ENCODE data around the gene SPATA4. TPM values are rescaled to one million over a fixed set of nuclear protein-coding genes. Genes with fewer than 3 reads are reported as not detected.

The SPATA4 gene
- polyA plus RNA-seq = under 1 TPM in 1 of 4 donors, not detected in 3; 0.07 TPM
- long read RNA-seq, donor 1 = 0 reads
- long read RNA-seq, donor 2 = 0 reads
- long read RNA-seq, donor 3 = 0 reads
- long read RNA-seq, donor 4 = 0 reads
- long read RNA-seq, donor 5 = 0 reads
- long read RNA-seq, donor 6 = 0 reads
- long read RNA-seq, donor 7, partial matches to known transcripts = 0 of 1 reads
- long read RNA-seq, donor 7, other reads (novel, unspliced or antisense) = 0 of 1 reads
- long read RNA-seq, donor 8, partial matches to known transcripts = 0 of 1 reads
- long read RNA-seq, donor 8, other reads (novel, unspliced or antisense) = 0 of 1 reads
- long read RNA-seq, donor 9 = 0 reads
- long read RNA-seq, donor 10 = 0 reads

DNA sequence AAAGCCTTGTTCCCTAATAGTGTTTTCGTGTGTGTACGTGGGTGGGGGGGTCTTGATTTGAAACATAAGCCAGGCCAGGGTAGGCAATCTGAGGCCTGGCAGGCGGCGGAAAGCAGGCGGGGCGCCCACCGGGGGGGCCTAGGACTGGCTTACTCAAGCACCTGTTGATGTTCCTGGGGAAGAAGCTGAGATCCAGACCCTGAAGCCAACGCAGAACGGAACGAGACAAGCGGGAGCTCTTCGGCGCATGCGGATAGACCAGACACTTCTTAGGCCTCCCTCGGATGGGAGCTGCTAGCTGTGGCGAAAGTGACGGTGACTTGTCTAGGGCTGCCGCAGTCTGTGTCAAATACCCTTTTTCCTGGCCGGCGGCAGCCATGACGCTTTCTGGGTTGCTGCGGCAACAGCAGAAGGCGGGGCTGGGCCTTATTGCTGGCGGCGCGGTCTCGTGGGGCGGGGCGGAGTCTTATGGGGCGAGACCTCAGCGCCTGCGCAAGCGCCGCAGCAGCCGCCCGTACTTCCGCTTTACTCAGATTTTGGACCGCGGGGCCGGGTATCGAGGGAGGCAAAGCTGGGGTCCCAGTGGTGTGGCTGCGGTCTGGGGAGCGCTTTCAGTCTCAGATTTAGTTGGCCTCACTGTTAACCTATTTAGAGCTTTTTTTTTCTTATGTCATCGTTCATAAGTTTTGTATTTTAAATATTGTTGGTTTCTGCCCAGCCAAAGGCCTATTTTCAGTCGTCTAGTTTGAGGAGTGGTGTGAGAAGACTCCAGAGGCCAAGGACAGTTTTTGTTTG lies at the start of gene SPATA4:
Gene SPATA4, minus strand, starts transcription at position 402 of the 795 bp plus-strand sequence. Its CDS starts 23 bp downstream, at position 379.
- Histone ChIP-seq H3K4me3 (ENCODE audit: low read depth in 1 of 3, low read length in 3 of 3) (peak within 1 kb of the TSS; percentile 22 to 64 (median 46)), H3K4me1 (ENCODE audit: control insufficient read depth in 3 of 3, insufficient read depth in 2 of 3, low read depth in 1 of 3, low read length in 2 of 3) (peaks cover 0 to 2% (median 0%) of the 10 kb centered on the region in 3 donors), H3K36me3 (ENCODE audit: control insufficient read depth in 3 of 3, insufficient read depth in 2 of 3, low read depth in 1 of 3, low read length in 3 of 3) (no peaks in the 10 kb centered on the region), H3K27me3 (ENCODE audit: control insufficient read depth in 3 of 3, insufficient read depth in 3 of 3, low read length in 3 of 3) (peaks cover 0 to 4% (median 3%) of the 10 kb centered on the region in 3 donors), H3K9me3 (ENCODE audit: control insufficient read depth in 2 of 2, insufficient read depth in 1 of 2, low read depth in 1 of 2, low read length in 1 of 2) (no peaks in the 10 kb centered on the region), H3K27ac (ENCODE audit: low read depth in 1 of 3, low read length in 2 of 3) (peak within 1 kb of the TSS in 2 of 3 donors; percentile 49 to 85)
- no peak for FAIRE-seq
- WGBS, 3 donors = 0 to 1% (median 1%) methylated on average over 40 to 45 of the region's 45 CpGs
- peak; percentile 88 to 95 for DNase-seq

DNA sequence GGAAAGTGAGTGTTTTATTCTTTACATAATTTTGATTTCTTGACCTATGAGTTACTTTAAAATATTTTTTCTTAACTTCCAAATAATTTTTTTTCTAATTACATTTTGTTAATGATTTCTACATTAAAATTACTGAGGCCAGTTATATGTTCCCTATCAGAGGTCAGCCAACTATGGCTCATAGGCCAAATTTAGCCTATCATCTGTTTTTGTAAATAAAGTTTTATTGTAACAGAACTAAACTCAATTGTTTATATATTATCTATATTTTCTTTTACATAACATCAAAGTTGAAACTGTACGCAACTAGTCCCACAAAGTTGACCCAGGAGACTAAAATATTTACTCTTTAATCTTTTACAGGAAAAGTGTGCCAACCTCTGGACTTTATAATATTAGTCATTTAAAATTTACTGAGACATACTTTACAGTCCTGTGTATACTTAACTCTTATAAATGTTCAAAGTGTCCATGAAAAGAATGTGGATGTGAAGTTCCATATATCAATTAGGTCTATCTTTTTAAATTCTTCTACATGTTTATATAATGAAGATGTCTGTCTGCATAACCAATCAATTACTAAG lies 47.5 kb upstream of the SPATA4 start:
- no peaks in the 10 kb centered on the region for H3K27me3 ChIP-seq (ENCODE audit: control insufficient read depth in 3 of 3, insufficient read depth in 3 of 3, low read length in 3 of 3)
- H3K4me3 ChIP-seq (ENCODE audit: low read depth in 1 of 3, low read length in 3 of 3) = no peak overlapping the region
- 78 to 82% (median 78%) methylated on average over 1 of the region's 1 CpG for WGBS, 3 donors
- no peaks in the 10 kb centered on the region for H3K4me1 ChIP-seq (ENCODE audit: control insufficient read depth in 3 of 3, insufficient read depth in 2 of 3, low read depth in 1 of 3, low read length in 2 of 3)
- DNase-seq = no peak
- no peaks in the 10 kb centered on the region for H3K36me3 ChIP-seq (ENCODE audit: control insufficient read depth in 3 of 3, insufficient read depth in 2 of 3, low read depth in 1 of 3, low read length in 3 of 3)
- no peaks in the 10 kb centered on the region for H3K9me3 ChIP-seq (ENCODE audit: control insufficient read depth in 2 of 2, insufficient read depth in 1 of 2, low read depth in 1 of 2, low read length in 1 of 2)
- FAIRE-seq = peak; percentile 26
- no peak overlapping the region for H3K27ac ChIP-seq (ENCODE audit: low read depth in 1 of 3, low read length in 2 of 3)

DNA sequence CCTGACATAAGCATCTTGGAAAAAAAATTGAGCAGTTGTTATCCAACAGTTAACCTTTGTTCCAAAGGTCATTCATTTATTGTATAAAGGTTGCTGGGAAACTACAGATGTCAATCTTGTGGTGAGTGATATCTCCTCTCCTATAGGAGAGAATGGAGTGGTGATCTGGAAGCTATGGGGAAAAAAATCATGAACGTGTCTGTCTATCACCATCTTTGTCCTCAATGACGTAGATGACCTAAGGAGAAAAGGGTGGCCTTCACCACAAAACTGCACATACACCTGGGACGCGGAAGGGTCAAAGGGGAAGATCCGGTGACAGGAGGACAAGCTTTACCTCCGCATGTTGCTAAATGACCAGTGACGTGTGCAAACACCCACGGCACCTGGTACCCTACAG lies 46.3 kb upstream of the SPATA4 start:
- Histone ChIP-seq H3K9me3 (ENCODE audit: control insufficient read depth in 2 of 2, insufficient read depth in 1 of 2, low read depth in 1 of 2, low read length in 1 of 2) (no peaks in the 10 kb centered on the region), H3K36me3 (ENCODE audit: control insufficient read depth in 3 of 3, insufficient read depth in 2 of 3, low read depth in 1 of 3, low read length in 3 of 3) (no peaks in the 10 kb centered on the region), H3K4me1 (ENCODE audit: control insufficient read depth in 3 of 3, insufficient read depth in 2 of 3, low read depth in 1 of 3, low read length in 2 of 3) (no peaks in the 10 kb centered on the region), H3K27me3 (ENCODE audit: control insufficient read depth in 3 of 3, insufficient read depth in 3 of 3, low read length in 3 of 3) (no peaks in the 10 kb centered on the region), H3K27ac (ENCODE audit: low read depth in 1 of 3, low read length in 2 of 3) (no peak overlapping the region), H3K4me3 (ENCODE audit: low read depth in 1 of 3, low read length in 3 of 3) (no peak overlapping the region)
- FAIRE-seq (no peak), DNase-seq (no peak)
- WGBS, 3 donors = 80 to 86% (median 85%) methylated on average over 8 of the region's 8 CpGs

DNA sequence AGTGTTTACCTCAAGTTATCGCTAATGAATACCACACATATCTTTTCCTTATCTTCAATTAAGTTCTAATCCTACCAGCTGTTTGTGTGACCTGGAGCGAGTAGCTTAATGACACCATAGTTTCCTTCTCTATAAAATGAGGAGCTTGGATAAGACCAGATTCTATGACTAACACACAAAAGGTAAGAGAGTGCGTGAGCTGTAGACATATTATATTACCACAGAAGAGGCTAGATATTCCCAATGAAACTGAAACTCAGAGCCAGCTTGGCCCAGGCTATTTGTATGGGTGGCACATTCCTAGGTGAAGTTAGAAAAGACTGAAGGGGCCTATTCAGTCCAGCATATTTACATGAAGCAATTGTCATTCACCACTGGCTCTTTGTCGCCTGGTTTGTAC lies 43.4 kb upstream of the SPATA4 start:
- H3K9me3 ChIP-seq (ENCODE audit: control insufficient read depth in 2 of 2, insufficient read depth in 1 of 2, low read depth in 1 of 2, low read length in 1 of 2) = no peaks in the 10 kb centered on the region
- no peak overlapping the region for H3K4me3 ChIP-seq (ENCODE audit: low read depth in 1 of 3, low read length in 3 of 3)
- no peaks in the 10 kb centered on the region for H3K4me1 ChIP-seq (ENCODE audit: control insufficient read depth in 3 of 3, insufficient read depth in 2 of 3, low read depth in 1 of 3, low read length in 2 of 3)
- peak in 1 of 2 donors; percentile 20 for DNase-seq
- 36 to 54% (median 47%) methylated on average over 4 of the region's 4 CpGs for WGBS, 3 donors
- FAIRE-seq = no peak
- no peaks in the 10 kb centered on the region for H3K36me3 ChIP-seq (ENCODE audit: control insufficient read depth in 3 of 3, insufficient read depth in 2 of 3, low read depth in 1 of 3, low read length in 3 of 3)
- H3K27me3 ChIP-seq (ENCODE audit: control insufficient read depth in 3 of 3, insufficient read depth in 3 of 3, low read length in 3 of 3) = no peaks in the 10 kb centered on the region
- peak overlapping the region in 1 of 3 donors; percentile 13 for H3K27ac ChIP-seq (ENCODE audit: low read depth in 1 of 3, low read length in 2 of 3)

DNA sequence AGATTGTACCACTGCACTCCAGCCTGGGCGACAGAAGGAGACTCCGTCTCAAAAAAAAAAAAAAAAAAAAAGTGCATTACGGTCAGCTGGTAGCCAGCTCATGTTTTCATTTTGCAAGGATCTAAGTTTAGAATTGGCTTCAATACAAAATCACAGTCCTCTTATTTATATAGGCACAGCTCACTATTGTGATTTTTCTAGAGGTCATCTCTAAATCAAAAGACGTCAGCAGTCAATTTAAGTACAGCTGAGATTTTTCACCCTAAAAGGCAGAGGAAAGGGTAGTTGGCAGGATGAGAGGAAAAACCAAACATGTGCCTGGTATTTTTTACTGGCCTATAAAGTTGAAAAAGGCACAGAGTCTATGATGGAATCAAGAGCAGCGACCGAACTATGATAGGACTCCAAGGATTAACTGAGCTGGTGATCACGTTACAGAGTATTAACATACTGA lies 42.8 kb upstream of the SPATA4 start:
- peak overlapping the region in 1 of 3 donors; percentile 13 for H3K27ac ChIP-seq (ENCODE audit: low read depth in 1 of 3, low read length in 2 of 3)

DNA sequence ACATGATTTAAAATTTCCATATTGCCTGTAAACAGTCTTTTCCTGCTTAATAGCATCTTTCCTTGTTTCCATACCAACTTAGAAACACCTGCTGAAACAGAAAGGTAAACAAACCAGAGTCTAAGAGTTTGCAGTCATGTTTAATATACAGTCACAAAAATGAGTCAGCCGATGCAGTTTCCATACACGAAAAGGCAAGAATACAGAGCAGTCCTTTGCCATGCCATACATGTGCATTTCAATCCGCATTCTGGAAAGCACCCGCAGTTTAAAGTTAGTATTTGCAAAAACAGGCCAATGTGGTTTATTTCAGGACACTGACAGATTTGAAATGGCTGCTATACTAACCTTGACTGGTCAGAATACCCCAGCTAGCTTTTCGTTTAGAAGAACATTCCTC lies 41.6 kb upstream of the SPATA4 start:
- H3K27ac ChIP-seq (ENCODE audit: low read depth in 1 of 3, low read length in 2 of 3) = peak overlapping the region in 1 of 3 donors; percentile 9
- no peak for DNase-seq

More for the DNA sequence above, 42.8 kb upstream of the SPATA4 start:
- 59 to 81% (median 78%) methylated on average over 7 of the region's 7 CpGs for WGBS, 3 donors
- no peak overlapping the region for H3K4me3 ChIP-seq (ENCODE audit: low read depth in 1 of 3, low read length in 3 of 3)
- H3K27me3 ChIP-seq (ENCODE audit: control insufficient read depth in 3 of 3, insufficient read depth in 3 of 3, low read length in 3 of 3) = no peaks in the 10 kb centered on the region
- no peaks in the 10 kb centered on the region for H3K36me3 ChIP-seq (ENCODE audit: control insufficient read depth in 3 of 3, insufficient read depth in 2 of 3, low read depth in 1 of 3, low read length in 3 of 3)
- no peaks in the 10 kb centered on the region for H3K9me3 ChIP-seq (ENCODE audit: control insufficient read depth in 2 of 2, insufficient read depth in 1 of 2, low read depth in 1 of 2, low read length in 1 of 2)
- DNase-seq (no peak), FAIRE-seq (no peak)
- no peaks in the 10 kb centered on the region for H3K4me1 ChIP-seq (ENCODE audit: control insufficient read depth in 3 of 3, insufficient read depth in 2 of 3, low read depth in 1 of 3, low read length in 2 of 3)

DNA sequence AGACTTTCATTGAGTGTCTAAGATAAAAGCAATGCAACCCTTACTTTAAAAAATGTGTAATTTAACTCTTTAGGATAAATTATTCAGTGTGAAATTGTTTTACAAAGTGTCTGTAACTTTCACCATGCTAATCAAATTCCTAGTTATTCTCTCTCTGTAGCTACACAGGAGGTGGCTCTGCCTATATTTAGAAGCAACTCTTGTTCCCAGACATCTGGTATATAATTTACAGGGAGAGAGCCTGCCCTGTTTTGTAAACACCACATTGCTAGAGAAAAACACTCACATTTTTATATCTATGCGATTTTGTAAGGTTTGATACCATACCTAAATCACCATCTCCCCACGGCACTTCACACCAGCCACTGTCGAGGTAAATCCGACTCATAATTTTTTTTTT lies 35.5 kb upstream of the SPATA4 start:
- no peak overlapping the region for H3K4me3 ChIP-seq (ENCODE audit: low read depth in 1 of 3, low read length in 3 of 3)
- DNase-seq (no peak), FAIRE-seq (no peak)
- H3K27ac ChIP-seq (ENCODE audit: low read depth in 1 of 3, low read length in 2 of 3) = no peak overlapping the region
- H3K9me3 ChIP-seq (ENCODE audit: control insufficient read depth in 2 of 2, insufficient read depth in 1 of 2, low read depth in 1 of 2, low read length in 1 of 2) = no peaks in the 10 kb centered on the region
- 64 to 77% (median 73%) methylated on average over 4 of the region's 4 CpGs for WGBS, 3 donors
- no peaks in the 10 kb centered on the region for H3K4me1 ChIP-seq (ENCODE audit: control insufficient read depth in 3 of 3, insufficient read depth in 2 of 3, low read depth in 1 of 3, low read length in 2 of 3)
- no peaks in the 10 kb centered on the region for H3K27me3 ChIP-seq (ENCODE audit: control insufficient read depth in 3 of 3, insufficient read depth in 3 of 3, low read length in 3 of 3)
- no peaks in the 10 kb centered on the region for H3K36me3 ChIP-seq (ENCODE audit: control insufficient read depth in 3 of 3, insufficient read depth in 2 of 3, low read depth in 1 of 3, low read length in 3 of 3)

More for the DNA sequence above, 41.6 kb upstream of the SPATA4 start:
- H3K36me3 ChIP-seq (ENCODE audit: control insufficient read depth in 3 of 3, insufficient read depth in 2 of 3, low read depth in 1 of 3, low read length in 3 of 3) = no peaks in the 10 kb centered on the region
- H3K9me3 ChIP-seq (ENCODE audit: control insufficient read depth in 2 of 2, insufficient read depth in 1 of 2, low read depth in 1 of 2, low read length in 1 of 2) = no peaks in the 10 kb centered on the region
- FAIRE-seq = no peak
- no peak overlapping the region for H3K4me3 ChIP-seq (ENCODE audit: low read depth in 1 of 3, low read length in 3 of 3)
- no peaks in the 10 kb centered on the region for H3K4me1 ChIP-seq (ENCODE audit: control insufficient read depth in 3 of 3, insufficient read depth in 2 of 3, low read depth in 1 of 3, low read length in 2 of 3)
- 20 to 54% (median 42%) methylated on average over 5 of the region's 5 CpGs for WGBS, 3 donors
- H3K27me3 ChIP-seq (ENCODE audit: control insufficient read depth in 3 of 3, insufficient read depth in 3 of 3, low read length in 3 of 3) = no peaks in the 10 kb centered on the region

DNA sequence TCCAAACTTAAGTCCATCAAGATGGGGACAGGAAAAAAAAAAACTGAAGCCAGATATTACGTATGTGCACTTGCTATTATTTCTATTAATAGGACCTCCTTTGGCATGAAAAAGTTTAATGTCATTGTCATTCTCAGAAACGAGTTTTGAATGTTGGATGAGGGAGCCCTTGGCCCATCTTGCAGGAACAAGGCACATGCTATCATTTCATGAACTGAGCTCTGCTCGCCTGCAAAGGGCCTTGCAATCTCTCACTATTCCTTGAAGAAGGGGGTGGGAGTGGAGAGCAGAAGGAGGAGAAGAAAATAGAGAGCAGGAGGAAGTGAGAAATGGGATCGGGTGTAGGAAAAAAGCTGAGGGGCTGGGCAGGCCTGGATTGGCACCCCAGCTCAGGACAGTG lies 34.3 kb upstream of the SPATA4 start:
- FAIRE-seq (no peak), DNase-seq (no peak)
- no peaks in the 10 kb centered on the region for H3K27me3 ChIP-seq (ENCODE audit: control insufficient read depth in 3 of 3, insufficient read depth in 3 of 3, low read length in 3 of 3)
- WGBS, 3 donors = 61 to 65% (median 63%) methylated on average over 4 of the region's 4 CpGs
- H3K36me3 ChIP-seq (ENCODE audit: control insufficient read depth in 3 of 3, insufficient read depth in 2 of 3, low read depth in 1 of 3, low read length in 3 of 3) = no peaks in the 10 kb centered on the region
- H3K4me1 ChIP-seq (ENCODE audit: control insufficient read depth in 3 of 3, insufficient read depth in 2 of 3, low read depth in 1 of 3, low read length in 2 of 3) = no peaks in the 10 kb centered on the region
- no peaks in the 10 kb centered on the region for H3K9me3 ChIP-seq (ENCODE audit: control insufficient read depth in 2 of 2, insufficient read depth in 1 of 2, low read depth in 1 of 2, low read length in 1 of 2)
- no peak overlapping the region for H3K4me3 ChIP-seq (ENCODE audit: low read depth in 1 of 3, low read length in 3 of 3)
- no peak overlapping the region for H3K27ac ChIP-seq (ENCODE audit: low read depth in 1 of 3, low read length in 2 of 3)
